IMR-90 (cell line): ENCODE results near the gene ZNF521. TPM values are rescaled to one million over a fixed set of nuclear protein-coding genes. Genes with fewer than 3 reads are reported as not detected.

Experiments used
- ATAC-seq: fragments of 200-7000 bp; cut with Tn5 transposase; 2 replicates; pipeline ENCODE4 v1.9.1; 2020; ENCODE audit warnings: low read depth, mild to moderate bottlenecking, moderate library complexity
- BruUV-seq: library from RNA; stranded (reverse); fragments of 400-500 nt; replicated peaks from 2 replicates; lab custom pipeline; 2021; lab: Mats Ljungman, UMichigan
- CTCF ChIA-PET: fragments of 300-600 bp; formaldehyde crosslinking; extraction: SDS; loops from one replicate; lab custom pipeline; 2021; ENCODE audit warnings: antibody characterized with exemption; lab: Yijun Ruan, JAX
- POLR2A ChIA-PET: fragments of 300-600 bp; sonication (Branson Sonifier 250); formaldehyde crosslinking; loops from one replicate; lab custom pipeline; 2022; ENCODE audit warnings: antibody characterized with exemption; ENCODE audit not compliant: unreplicated experiment; lab: Charles Lee
- DNase-seq: peaks from one replicate; pipeline ENCODE4 v3.0.0; 2013
- H2AFZ ChIP-seq: replicated peaks from 2 replicates; pipeline ENCODE3; 2013; ENCODE audit warnings: low read length, mild to moderate bottlenecking; ENCODE audit not compliant: poor library complexity
- H2AK5ac ChIP-seq: 2 replicates; pipeline ENCODE4 v1.6.1; 2013; ENCODE audit warnings: low read depth, low read length, inconsistent platforms
- H2AK9ac ChIP-seq: replicated peaks from 2 replicates; pipeline ENCODE3; 2013; ENCODE audit warnings: mild to moderate bottlenecking, low read depth, low read length, moderate library complexity; ENCODE audit not compliant: poor library complexity
- H2BK120ac ChIP-seq: 2 replicates; pipeline ENCODE4 v1.6.1; 2013; ENCODE audit warnings: low read depth, low read length, inconsistent platforms
- H2BK15ac ChIP-seq: 3 replicates; pipeline ENCODE4 v1.6.1; 2013; ENCODE audit warnings: low read depth, low read length, inconsistent platforms
- H2BK20ac ChIP-seq: 2 replicates; pipeline ENCODE4 v1.6.1; 2013; ENCODE audit warnings: low read depth, mild to moderate bottlenecking, inconsistent platforms, low read length, moderate library complexity
- H2BK5ac ChIP-seq: 2 replicates; pipeline ENCODE4 v1.6.1; 2013; ENCODE audit warnings: mild to moderate bottlenecking, low read depth, low read length, inconsistent platforms; ENCODE audit not compliant: poor library complexity, severe bottlenecking
- H3K14ac ChIP-seq: replicated peaks from 2 replicates; pipeline ENCODE4 v1.6.1; 2013; ENCODE audit warnings: low read depth, low read length, inconsistent platforms
- H3K18ac ChIP-seq: 2 replicates; pipeline ENCODE4 v1.6.1; 2013; ENCODE audit warnings: low read depth, low read length, control low read depth
- H3K23ac ChIP-seq: 2 replicates; pipeline ENCODE4 v1.6.1; 2013; ENCODE audit warnings: low read depth, low read length, inconsistent platforms
- H3K27ac ChIP-seq: 2 replicates; pipeline ENCODE4 v1.5.1; 2013; ENCODE audit warnings: mild to moderate bottlenecking, control low read depth, low read length; ENCODE audit not compliant: insufficient read depth
- H3K27me3 ChIP-seq: 2 replicates; pipeline ENCODE4 v1.6.1; 2013; ENCODE audit warnings: low read length; ENCODE audit not compliant: control insufficient read depth, insufficient read depth
- H3K36me3 ChIP-seq: 2 replicates; pipeline ENCODE4 v1.6.1; 2013; ENCODE audit warnings: low read length, mixed read lengths; ENCODE audit not compliant: control insufficient read depth, insufficient read depth
- H3K4ac ChIP-seq: 2 replicates; pipeline ENCODE4 v1.6.1; 2013; ENCODE audit warnings: low read depth, low read length, inconsistent platforms
- H3K4me1 ChIP-seq: 2 replicates; pipeline ENCODE4 v1.6.1; 2013; ENCODE audit warnings: low read length, mixed read lengths; ENCODE audit not compliant: control insufficient read depth, insufficient read depth
- H3K4me2 ChIP-seq: 2 replicates; pipeline ENCODE4 v1.6.1; 2013; ENCODE audit warnings: low read depth, mild to moderate bottlenecking, control low read depth, low read length, moderate library complexity
- H3K4me3 ChIP-seq: 2 replicates; pipeline ENCODE4 v1.5.1; 2013; ENCODE audit warnings: low read depth, mild to moderate bottlenecking, control low read depth, low read length, moderate library complexity; ENCODE audit not compliant: insufficient read depth
- H3K56ac ChIP-seq: 2 replicates; pipeline ENCODE4 v1.6.1; 2013; ENCODE audit warnings: low read length, inconsistent platforms; ENCODE audit not compliant: insufficient read depth; ENCODE audit errors: extremely low read depth
- H3K79me1 ChIP-seq, 2 experiments: 2 replicates each; pipeline ENCODE4 v1.6.1; 2013; ENCODE audit warnings: low read length in 2 of 2, inconsistent platforms in 1 of 2, low read depth in 1 of 2
- H3K9ac ChIP-seq: 2 replicates; pipeline ENCODE4 v1.6.1; 2013; ENCODE audit warnings: low read depth, low read length, control low read depth
- H3K9me1 ChIP-seq: 2 replicates; pipeline ENCODE4 v1.6.1; 2013; ENCODE audit warnings: low read length, inconsistent platforms; ENCODE audit not compliant: insufficient read depth
- H3K9me3 ChIP-seq: 2 replicates; pipeline ENCODE4 v1.6.1; 2013; ENCODE audit warnings: low read length; ENCODE audit not compliant: control insufficient read depth, insufficient read depth
- H4K20me1 ChIP-seq: 2 replicates; pipeline ENCODE4 v1.6.1; 2013; ENCODE audit warnings: low read length, inconsistent platforms; ENCODE audit not compliant: insufficient read depth
- H4K5ac ChIP-seq: 2 replicates; pipeline ENCODE4 v1.6.1; 2013; ENCODE audit warnings: mild to moderate bottlenecking, low read depth, low read length, control low read depth
- H4K8ac ChIP-seq, 2 experiments: 2 replicates each; pipeline ENCODE4 v1.6.1; 2013; ENCODE audit warnings: low read depth in 2 of 2, low read length in 2 of 2, control low read depth in 1 of 2, inconsistent platforms in 1 of 2
- H4K91ac ChIP-seq: 2 replicates; pipeline ENCODE4 v1.6.1; 2013; ENCODE audit warnings: low read depth, low read length, inconsistent platforms; ENCODE audit not compliant: insufficient read depth
- BHLHE40 ChIP-seq: fragments of 150-350 bp; IDR thresholded peaks from 2 replicates; pipeline ENCODE4 v1.6.1; 2016; ENCODE audit warnings: mild to moderate bottlenecking, low read depth, low read length
- CEBPB ChIP-seq: IDR thresholded peaks from 2 replicates; pipeline ENCODE4 v1.6.1; 2012; ENCODE audit warnings: low read depth, low read length, improper control_type of control experiment
- CHD1 ChIP-seq: IDR thresholded peaks from 2 replicates; pipeline ENCODE4 v1.6.1; 2012; ENCODE audit warnings: low read depth, low read length, improper control_type of control experiment
- CTCF ChIP-seq: conservative IDR thresholded peaks from 2 replicates; pipeline ENCODE4 v1.5.1; 2012; ENCODE audit warnings: mild to moderate bottlenecking, low read depth, low read length, improper control_type of control experiment
- ELK1 ChIP-seq: fragments of 150-350 bp; IDR thresholded peaks from 2 replicates; pipeline ENCODE4 v1.6.1; 2016; ENCODE audit warnings: low read depth, mild to moderate bottlenecking, low read length, moderate library complexity, borderline replicate concordance
- FOS ChIP-seq: fragments of 150-350 bp; IDR thresholded peaks from 2 replicates; pipeline ENCODE4 v1.6.1; 2016; ENCODE audit warnings: low read depth, low read length
- MAFK ChIP-seq: IDR thresholded peaks from 2 replicates; pipeline ENCODE4 v1.6.1; 2012; ENCODE audit warnings: low read depth, low read length, improper control_type of control experiment
- MAZ ChIP-seq: IDR thresholded peaks from 2 replicates; pipeline ENCODE4 v1.6.1; 2012; ENCODE audit warnings: low read depth, mild to moderate bottlenecking, low read length, improper control_type of control experiment, moderate library complexity, borderline replicate concordance
- NFE2L2 ChIP-seq: fragments of 150-350 bp; IDR thresholded peaks from 2 replicates; pipeline ENCODE4 v1.6.1; 2016; ENCODE audit warnings: low read depth, mild to moderate bottlenecking, low read length
- POLR2A ChIP-seq: IDR thresholded peaks from 2 replicates; pipeline ENCODE4 v1.6.1; 2012; ENCODE audit warnings: mild to moderate bottlenecking, low read depth, low read length
- RAD21 ChIP-seq: IDR thresholded peaks from 2 replicates; pipeline ENCODE4 v1.6.1; 2012; ENCODE audit warnings: low read length, improper control_type of control experiment
- RCOR1 ChIP-seq: IDR thresholded peaks from 2 replicates; pipeline ENCODE4 v1.6.1; 2012; ENCODE audit warnings: mild to moderate bottlenecking, low read length, improper control_type of control experiment; ENCODE audit not compliant: insufficient replicate concordance
- RFX5 ChIP-seq: IDR thresholded peaks from 2 replicates; pipeline ENCODE4 v1.8.0; 2012; ENCODE audit warnings: low read depth, mild to moderate bottlenecking, low read length, moderate library complexity
- USF2 ChIP-seq: fragments of 150-350 bp; IDR thresholded peaks from 2 replicates; pipeline ENCODE4 v1.6.1; 2017; ENCODE audit warnings: mild to moderate bottlenecking, antibody characterized with exemption, low read length, low read depth
- whole genome bisulfite sequencing, 2 experiments: methylation state at CpG; one replicate each; pipeline versions ENCODE4 v1.1.5 to v1.1.7; 2013; ENCODE audit warnings: missing lambda C conversion rate in 2 of 2; ENCODE audit not compliant: insufficient read length in 1 of 2; ENCODE audit errors: extremely low coverage in 2 of 2; 5-methylcytosine and 5-hydroxymethylcytosine counted together
- dilution Hi-C: fragments of 300-500 bp; cut with HindIII; formaldehyde crosslinking; loops from one replicate; pipeline ENCODE4 v1.14.3; 2018; ENCODE audit warnings: low sequenced_read_pairs; ENCODE audit not compliant: unreplicated experiment
- in situ Hi-C: fragments of 300-500 bp; cut with MboI; formaldehyde crosslinking; loops from 3 replicates; pipeline ENCODE4 v1.14.3; 2019; ENCODE audit warnings: low sequenced_read_pairs, inconsistent platforms, mixed read lengths
- intact Hi-C: fragments of 100-400 bp; cut with micrococcal nuclease; formaldehyde crosslinking; loops from 2 replicates; pipeline ENCODE4 v1.10.0; 2022
- polyA plus RNA-seq, 3 experiments: library from polyadenylated mRNA; depleted of rRNA; stranded (reverse); fragments of >200 nt; gene quantifications; 2 replicates each; pipeline ENCODE4 v1.2.3, GENCODE V29; 2012; ENCODE audit warnings: low replicate concordance in 1 of 3
- total RNA-seq: library from RNA; depleted of rRNA; stranded (reverse); fragments of >200 nt; gene quantifications from 2 replicates; pipeline ENCODE4 v1.2.3, GENCODE V29; 2012

The ZNF521 gene
- total and polyA plus RNA-seq, 2 of the 4 experiments (the other 2 are of a cell fraction) = 21.5 to 59.3 TPM

GRCh38 chr18:25298853-25299274 lies 53.1 kb downstream of the ZNF521 start (continued):
- TF ChIP-seq FOS (peak; percentile 92), CEBPB (peak; percentile 74; the same call in 1 of the 2 replicates)

GRCh38 chr18:25295624-25296138 lies 56.3 kb downstream of the ZNF521 start:
- H3K9me3 ChIP-seq = no peaks in the 10 kb centered on the region
- H3K4me3 ChIP-seq = no peak overlapping the region
- BruUV-seq = no TSS peak
- no peaks in the 10 kb centered on the region; the same call in 1 of the 2 replicates for H4K20me1 ChIP-seq
- no peak overlapping the region for H2AK9ac ChIP-seq
- no peaks in the 10 kb centered on the region for H3K27me3 ChIP-seq
- no peak overlapping the region for H3K56ac ChIP-seq
- H2BK15ac ChIP-seq = no peak overlapping the region
- dilution Hi-C loops = no loop called here
- no peak overlapping the region for H2AK5ac ChIP-seq
- no peak for DNase-seq
- no peak overlapping the region for H4K91ac ChIP-seq
- ATAC-seq = no peak
- in situ Hi-C loops = no loop called here
- ChIA-PET CTCF (no interaction called here), POLR2A (no interaction called here)
- H3K18ac ChIP-seq = no peak overlapping the region
- peaks cover 6% of the 10 kb centered on the region for H3K9me1 ChIP-seq
- H3K4me2 ChIP-seq = no peak overlapping the region
- H2BK5ac ChIP-seq = no peak overlapping the region
- H2AFZ ChIP-seq = no peak overlapping the region
- H3K9ac ChIP-seq = no peak overlapping the region
- no peak overlapping the region for H4K5ac ChIP-seq
- intact Hi-C loops = no loop called here
- H2BK120ac ChIP-seq = no peak overlapping the region
- H3K23ac ChIP-seq = no peak overlapping the region
- H3K4ac ChIP-seq = no peak overlapping the region
- peaks cover 13 to 23% of the 10 kb centered on the region in 2 experiments; a peak in 3 of 4 replicates for H3K79me1 ChIP-seq
- no peak overlapping the region for H3K27ac ChIP-seq
- no peak overlapping the region for H3K14ac ChIP-seq
- no peak overlapping the region for H4K8ac ChIP-seq
- peaks cover 1% of the 10 kb centered on the region for H3K36me3 ChIP-seq
- H2BK20ac ChIP-seq = peak overlapping the region; percentile 44; the same call in 1 of the 2 replicates
- WGBS, 2 experiments = 94% methylated on average over 2 of the region's 2 CpGs; no CpG with 5 or more reads in 1 of the 2 experiments
- H3K4me1 ChIP-seq = peaks cover 5% of the 10 kb centered on the region
- no peak for TF ChIP-seq RCOR1
- no peak for TF ChIP-seq USF2
- no peak for TF ChIP-seq CEBPB
- no peak for TF ChIP-seq RFX5
- no peak for TF ChIP-seq BHLHE40
- no peak for TF ChIP-seq FOS
- no peak for TF ChIP-seq CHD1
- TF ChIP-seq RAD21 = no peak
- no peak for TF ChIP-seq POLR2A
- no peak for TF ChIP-seq ELK1
- no peak for TF ChIP-seq MAZ
- peak; percentile 78 for TF ChIP-seq MAFK
- peak; percentile 93 for TF ChIP-seq NFE2L2
- no peak for TF ChIP-seq CTCF
